HG03469 (cell line): ENCODE data around the gene WDFY2.
"Not testable (repeated sequence)": the region's sequence is repeated elsewhere in the genome, so short reads cannot be mapped to it uniquely, and the experiment has no call there.

ENCODE experiments used
- ATAC-seq: cut with Tn5 transposase; IDR thresholded peaks from one replicate; pipeline ENCODE4 v1.9.1; 2021; ENCODE audit warnings: mild to moderate bottlenecking, moderate library complexity, moderate number of reproducible peaks; ENCODE audit not compliant: unreplicated experiment

WDFY2 gene

DNA sequence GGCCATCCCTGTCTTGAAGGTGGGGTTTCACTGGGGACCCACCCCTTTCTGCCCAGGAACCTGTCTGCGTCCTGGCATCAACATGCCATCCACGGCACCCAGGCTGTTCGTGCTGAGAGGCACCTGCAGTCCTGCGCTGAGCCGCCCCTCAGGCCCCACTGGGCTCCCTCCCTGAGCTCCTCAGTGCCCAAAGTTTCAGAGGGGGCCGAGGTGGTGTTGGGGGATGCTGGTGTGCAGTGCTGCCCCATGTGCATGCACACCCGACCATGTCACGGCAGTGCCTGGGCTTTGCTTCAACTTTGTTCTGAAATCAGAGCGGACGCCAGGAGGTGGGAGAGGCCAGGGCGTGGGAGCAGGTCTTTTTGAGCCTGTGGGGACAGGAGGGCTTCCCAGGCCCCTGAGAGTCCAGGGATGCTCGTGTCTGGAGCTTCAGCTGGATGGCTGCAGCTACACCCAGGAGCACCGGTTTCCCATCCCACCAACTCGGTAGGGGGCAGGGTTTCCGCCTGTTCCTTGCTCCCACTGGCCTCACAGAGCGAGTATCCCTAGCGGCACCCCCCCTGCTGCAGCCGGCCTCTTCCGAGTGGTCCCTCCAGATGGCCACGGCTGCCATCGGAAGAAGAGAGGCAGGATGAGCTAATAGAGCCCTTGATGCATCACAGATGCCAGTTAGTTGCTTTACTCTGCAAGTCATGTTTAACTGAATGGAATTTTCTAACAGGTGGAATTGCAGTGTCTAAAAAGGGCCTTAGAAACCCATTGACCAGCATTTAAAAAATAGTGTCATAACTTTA is 44.0 kb downstream of the WDFY2 start:
- ATAC-seq, result no peak

DNA sequence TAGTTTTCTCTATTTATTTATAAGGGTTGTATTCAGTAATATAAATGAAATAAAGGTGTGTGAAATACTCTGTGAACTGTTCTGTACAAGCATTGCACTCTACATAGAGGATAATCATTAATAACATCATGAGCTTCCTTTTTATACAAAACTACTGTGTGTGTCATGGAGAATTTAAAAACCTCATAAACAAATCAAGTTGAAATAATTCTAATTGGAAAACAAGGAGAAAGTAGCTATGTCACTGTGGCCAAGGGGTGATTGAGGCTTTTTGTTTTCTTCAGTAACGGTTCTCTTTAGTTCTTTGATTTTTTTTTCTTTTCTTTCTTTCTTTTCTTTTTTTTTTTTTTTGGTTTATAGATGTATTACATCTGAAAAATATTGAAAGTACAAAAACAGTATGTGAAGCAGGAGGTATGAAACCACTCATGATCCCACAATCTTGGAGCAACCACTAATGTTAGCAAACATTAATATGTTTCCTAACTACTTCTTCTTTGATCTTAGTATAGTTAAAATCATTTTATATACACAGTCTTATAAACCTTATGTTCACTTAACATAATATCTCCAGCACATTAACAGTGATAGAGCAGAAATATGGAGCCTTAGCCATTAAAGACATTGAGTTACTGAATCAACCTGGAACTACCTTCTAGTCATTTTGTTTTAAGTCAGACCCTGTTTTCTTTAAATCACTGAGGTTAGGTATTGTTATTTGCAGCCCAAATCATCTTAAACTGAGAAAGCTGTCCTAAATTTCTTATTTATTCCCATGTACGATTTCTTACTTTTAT is 45.4 kb downstream of the WDFY2 start:
- no peak for ATAC-seq

DNA sequence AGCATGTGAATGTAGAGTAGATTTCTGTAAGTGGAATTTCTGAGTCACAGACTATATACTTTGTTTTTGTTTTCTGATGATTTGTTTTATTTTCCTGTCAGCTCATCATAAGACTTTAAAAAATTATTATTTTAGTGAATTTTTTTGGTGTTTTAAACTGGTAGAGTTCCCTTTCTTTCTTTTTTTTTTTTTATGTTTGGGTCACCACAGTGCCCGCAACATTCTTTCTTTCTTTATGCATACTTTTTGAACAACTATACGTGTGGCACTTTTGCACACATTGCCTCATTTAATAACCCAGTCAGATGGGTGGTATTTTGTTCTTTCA is 46.0 kb downstream of the WDFY2 start:
- no peak for ATAC-seq

DNA sequence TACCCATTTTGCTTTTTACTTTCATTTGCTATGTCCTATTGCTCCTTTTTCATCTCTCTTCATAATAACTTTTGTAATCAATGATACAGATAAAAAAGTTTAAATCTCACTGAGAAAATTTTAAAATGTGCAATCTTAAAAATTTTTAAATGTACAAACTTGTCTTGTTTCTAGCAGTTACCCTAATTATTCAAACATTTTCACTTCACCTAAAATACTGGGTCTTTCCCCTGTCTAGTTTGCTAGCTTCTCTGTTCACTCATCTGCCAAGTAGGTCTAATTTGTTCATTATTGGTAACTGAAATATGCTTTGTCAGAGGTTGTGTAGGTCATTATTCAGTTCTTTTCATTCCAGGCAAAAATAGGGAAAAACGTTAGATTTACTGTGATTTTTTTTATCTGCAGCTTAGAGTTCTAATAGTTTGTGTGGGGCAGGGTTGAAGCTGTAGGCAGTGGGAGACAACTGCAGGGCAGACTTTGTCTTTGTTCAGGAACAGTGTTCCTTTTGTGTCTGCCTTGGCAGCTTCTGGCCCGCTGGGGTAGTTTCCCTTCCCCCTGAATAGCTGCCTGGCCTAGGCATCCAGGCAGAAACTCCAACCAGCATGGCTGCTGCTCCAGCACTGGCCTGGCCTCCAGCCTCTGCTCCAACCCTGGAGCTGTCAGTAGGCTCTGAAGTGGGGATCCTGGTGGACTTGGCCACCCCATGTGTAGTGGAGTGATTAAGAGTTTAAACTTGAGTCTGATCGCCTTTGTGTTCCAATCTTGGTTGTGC is 48.5 kb downstream of the WDFY2 start:
- no peak for ATAC-seq

DNA sequence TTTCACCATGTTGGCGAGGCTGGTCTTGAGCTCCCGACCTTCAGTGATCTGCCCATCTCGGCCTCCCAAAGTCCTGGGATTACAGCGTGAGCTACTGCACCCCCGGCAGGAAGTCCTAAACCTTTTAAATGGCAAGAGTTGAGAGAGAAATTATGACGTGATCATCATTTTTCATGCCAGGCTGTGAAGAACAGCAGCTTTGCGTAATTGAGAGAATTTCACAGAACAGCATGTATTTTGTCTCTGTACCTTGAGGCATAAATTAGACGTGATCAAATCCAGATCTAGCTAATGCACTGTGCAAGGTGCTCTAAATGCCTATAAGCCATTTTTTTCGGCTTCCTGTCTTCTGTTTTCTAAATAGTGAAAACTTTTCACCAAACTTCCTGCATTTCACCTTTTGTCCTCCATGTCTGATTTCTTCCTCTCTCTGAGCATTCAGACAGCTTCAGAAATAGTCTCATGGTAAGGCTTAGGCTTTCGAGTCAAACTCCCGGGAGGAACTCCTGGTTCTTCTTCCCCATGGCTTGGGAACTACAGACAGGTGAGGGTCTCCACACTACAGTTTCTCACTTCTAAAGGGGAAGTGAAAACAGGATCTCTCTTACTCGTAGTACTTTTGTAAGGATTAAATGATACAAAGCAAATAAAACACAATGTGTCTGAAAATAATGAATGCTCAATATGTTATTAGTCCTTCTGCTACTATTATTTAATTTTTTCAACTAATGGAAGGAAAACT is 51.0 kb downstream of the WDFY2 start:
- ATAC-seq, result no peak

DNA sequence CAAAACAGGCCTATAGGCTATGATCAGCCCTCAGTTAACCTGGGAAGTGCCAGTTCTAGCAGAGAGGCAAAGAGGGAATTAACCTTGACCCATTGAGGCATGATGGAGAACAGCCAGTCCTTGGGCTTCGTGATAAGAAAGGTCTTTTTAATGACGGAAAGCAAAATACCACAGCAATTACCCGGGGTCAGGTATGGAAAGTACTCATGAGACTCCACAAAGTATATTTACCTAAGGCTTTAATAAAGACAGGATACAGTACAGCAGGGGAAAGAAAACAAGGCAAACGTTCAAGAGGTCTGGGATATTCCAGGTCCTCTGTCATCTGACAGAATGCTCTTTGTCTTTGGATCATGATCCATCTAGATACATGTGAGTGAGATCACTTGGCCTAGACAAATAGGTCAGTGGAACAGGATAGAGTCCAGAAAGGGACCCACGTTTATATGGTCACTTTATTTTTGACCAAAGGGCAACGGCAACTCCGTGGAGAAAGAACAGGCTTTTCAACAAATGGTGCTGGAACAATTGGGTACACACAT is 52.2 kb downstream of the WDFY2 start:
- ATAC-seq, result no peak

DNA sequence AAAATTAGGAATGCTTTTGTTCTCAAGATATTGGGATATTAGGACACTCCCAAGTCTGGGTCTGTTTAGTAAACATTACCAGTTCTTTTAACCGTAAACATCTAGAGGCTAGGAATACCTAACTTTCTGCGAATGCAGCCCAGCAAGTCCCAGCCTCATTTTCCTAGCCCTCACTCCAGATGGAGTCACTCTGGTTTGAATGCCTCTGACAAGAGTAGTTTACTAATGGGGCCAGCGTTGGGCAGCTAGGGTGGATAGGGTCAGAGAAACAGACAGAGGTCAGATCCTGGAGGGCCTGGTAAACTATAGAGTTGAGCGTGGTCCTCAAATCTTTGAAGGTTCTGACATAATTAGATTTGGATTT is 53.6 kb downstream of the WDFY2 start:
- no peak for ATAC-seq

DNA sequence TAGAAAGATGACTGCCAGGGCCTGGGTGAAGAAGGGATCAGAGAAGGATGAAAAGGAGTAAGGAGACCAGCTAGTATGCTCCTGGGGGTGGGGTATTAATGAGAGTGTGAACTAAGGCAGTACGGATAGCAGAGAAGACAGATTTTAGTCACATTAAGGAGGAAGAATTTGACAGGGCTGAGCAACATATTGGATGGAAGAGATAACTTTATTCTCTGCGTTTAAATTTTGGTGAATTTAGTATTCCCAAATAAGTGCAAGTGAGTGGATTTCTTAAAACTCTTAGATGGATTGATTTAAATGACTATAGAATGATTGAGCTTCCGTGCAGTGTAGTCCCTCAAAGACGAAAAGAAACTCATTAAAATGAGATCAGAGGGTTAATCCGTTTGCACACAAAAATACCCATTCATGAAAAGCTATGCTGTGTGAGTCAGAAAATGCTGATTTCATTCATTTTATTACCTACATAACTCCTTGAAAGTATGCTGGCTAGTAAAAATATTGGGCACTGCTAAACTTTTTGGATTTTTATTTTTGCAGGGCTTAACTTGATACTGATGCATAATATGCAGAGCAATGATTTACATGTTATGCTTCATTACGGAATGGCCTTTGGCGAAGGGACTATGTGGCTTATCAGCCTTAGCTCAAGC is 54.1 kb downstream of the WDFY2 start:
- no peak for ATAC-seq

DNA sequence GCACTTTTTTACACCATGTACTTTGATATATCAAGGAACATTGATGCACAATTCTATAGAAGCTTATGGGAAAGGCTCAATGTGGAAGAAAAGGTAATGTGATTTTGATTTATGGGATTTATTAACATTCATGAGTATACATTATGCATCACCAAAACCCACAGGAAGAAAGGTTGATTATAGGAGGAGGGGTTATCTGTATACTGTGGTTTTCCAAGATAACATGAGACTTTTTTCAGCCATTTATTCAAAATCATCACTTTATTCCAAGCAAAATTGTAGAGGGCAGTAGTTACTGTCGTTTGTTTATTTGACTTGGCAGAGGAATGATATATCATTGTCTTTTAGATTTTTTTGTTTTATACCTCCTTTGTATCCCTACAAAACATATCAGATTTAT is 54.9 kb downstream of the WDFY2 start:
- no peak for ATAC-seq

DNA sequence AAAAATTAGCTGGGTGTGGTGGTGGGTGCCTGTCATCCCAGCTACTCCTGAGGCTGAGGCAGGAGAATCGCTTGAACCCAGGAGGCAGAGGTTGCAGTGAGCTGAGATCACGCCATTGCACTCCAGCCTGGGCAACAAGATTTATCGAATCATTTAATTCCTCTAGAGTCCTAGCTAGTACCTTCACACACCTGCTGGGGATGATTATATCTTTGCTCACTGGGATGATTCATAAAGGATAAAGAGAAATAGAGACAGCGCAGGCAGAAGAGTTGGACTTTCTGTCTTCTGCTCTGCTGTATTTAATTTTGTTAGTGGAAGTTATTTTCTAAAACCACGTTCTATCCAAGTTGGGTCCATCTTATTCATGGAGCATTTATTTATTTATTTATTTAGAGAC is 56.4 kb downstream of the WDFY2 start:
- ATAC-seq, result not testable (repeated sequence)

DNA sequence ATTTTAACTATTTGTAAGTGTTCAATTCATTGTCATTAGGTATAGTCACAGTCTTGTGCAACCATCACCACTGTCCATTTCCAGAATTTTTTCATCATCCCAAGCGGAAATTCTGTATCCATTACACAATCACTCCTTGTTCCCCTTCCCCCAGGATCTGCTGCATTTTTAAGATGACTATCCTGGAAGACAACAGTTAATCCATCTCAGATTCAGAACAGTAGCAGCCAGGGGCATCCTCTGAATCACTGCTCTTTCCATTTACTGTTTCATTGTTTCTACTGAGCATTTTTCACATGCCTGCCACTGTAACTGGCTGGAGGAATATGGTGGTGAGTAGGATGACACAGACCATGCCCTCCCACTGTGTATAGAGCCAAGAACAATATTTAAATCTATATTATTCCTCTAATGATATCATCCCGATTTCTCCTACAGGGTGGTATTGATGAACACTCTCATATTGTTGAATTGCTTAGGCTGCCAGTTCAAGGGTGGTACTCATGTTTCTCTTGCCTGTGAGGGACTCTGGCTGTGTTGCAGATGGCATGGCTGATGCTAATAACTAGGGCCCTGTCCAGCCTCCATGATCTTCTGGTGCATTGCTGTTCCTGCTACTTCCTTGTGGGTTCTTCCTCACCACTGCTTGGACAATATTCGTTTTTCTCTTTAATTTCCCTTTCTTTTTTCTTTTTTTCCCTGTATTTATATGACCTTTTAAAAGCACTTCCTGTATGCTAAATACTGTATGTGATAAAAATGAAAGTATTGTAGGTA is 59.0 kb downstream of the WDFY2 start:
- ATAC-seq, result no peak

DNA sequence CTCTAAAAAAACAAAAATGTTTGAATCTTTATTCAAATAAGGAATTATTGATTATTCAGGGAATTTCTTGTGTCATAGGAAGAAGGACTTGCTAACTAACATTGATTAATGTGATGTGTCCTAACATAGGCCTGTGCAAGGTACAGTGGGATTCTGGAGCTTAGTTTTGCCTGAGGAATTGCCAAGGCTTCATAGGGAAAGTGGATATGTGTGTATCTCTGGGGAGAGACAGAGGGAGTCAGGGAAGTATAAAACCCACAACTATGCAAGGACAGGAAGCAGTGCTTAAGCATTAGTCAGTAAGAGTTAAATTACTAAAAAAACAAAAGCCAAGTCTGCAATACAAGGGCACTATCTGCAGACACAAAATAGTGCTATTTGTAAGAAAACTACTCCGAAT is 59.6 kb downstream of the WDFY2 start:
- ATAC-seq, result no peak

DNA sequence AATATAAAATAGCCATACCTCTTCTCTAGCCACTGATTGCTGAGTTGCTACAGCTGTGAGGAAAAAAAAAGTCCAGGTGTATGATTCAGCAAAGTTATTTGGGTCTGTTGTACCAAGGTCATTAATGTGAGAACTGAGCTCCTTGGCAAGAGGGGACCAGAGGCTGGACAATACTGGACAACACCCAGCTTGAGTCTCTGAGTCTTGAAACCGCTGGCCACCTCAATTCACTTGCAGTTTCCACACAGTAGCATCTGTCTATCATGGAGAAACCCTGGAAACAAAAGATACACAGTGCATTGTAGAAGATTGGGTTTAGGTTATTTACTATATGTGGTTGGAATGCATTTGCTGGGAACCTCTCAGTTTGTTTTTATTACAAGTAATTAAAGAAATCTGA is 60.4 kb downstream of the WDFY2 start:
- ATAC-seq, result no peak

DNA sequence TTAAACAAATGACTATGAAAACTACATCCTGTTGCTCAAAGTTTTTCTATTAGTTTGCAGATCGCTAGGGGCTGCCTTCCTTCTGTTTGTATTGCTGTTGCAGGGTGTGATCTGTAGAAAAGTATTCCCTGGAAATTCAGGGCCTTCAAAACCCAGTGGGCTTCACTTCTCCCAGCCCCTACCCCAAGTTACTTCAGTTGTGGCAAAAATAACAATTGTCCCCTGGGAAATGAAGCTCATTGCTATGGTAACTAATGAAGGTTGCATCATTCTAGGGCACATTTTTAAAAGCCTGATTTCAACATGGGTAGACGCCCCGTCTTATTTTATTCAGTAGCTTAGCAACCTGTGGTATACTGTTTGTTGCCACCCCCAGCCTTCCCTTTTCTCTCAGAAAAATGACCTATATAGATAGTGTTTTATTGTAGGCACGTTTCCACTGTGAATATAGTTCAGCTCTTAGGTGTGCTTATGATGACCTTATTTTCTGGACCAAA is 60.9 kb downstream of the WDFY2 start:
- no peak for ATAC-seq

DNA sequence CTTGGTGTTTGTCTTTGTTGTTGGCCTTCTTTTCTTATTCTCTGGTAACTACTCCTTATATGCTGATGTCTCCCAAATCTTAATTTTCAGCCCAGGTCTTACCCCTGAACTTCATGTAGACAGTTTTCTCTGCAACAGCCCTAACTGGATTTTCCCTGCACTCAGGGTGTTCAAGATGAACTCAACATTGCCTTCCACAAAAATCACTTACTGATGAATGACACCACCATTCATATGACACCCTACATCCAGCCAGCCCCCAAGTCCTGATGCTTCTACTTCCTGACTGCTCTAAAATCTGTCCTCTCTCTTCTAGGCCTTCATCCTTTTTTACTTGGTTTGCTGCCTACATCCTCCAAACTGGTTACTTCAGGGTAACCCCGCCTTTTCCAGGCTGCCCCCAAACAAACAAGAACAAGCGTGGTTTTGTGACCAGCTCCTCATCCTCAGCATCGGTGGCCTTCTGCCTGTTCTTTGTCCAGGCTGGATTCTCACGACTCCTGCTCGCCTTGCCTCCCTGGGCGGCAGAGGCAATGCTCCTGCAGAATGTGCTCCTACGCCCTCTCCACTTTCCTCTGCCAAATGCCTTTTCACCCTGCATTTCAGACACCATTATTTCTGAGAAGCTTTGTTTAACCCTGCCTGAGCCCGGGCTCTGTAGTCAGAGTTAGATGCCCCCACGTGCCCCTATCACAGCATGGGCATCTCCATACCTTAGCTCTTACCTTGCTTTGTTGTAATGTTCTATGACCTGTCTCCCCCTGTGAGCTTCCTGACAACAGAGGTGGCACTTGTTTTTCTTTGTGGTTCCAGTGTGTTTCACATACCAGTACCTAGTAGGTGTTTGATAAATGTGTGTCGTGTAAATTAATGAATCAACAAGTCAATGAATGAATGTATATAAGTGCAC is 61.8 kb downstream of the WDFY2 start:
- no peak for ATAC-seq

DNA sequence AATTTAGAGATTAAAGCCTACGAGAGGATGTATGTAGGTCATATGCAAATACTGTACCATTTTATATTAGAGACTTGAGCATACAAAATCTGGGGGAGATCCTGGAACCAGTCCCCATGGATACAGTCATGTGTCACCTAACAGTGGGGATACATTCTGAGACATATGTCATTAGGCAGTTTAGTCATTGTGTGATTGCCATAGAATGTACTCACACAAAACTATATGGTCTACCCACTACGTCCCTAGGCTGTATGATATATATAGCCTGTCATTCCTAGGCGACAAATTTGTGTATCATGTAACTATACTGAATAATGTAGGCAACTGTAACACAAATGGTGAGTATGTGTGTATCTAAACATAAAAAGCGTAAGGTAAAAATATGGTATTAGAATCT is 62.8 kb downstream of the WDFY2 start:
- no peak for ATAC-seq

DNA sequence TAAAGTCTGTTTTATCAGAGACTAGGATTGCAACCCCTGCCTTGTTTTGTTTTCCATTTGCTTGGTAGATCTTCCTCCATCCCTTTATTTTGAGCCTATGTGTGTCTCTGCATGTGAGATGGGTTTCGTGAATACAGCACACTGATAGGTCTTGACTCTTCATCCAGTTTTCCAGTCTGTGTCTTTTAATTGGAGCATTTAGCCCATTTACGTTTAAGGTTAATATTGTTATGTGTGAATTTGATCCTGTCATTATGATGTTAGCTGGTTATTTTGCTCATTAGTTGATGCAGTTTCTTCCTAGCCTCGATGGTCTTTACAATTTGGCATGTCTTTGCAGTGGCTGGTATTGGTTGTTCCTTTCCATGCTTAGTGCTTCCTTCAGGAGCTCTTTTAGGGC is 67.9 kb downstream of the WDFY2 start:
- not testable (repeated sequence) for ATAC-seq
